Vagina (tissue), 2 donors: Measurements from ENCODE around the gene VILL. TPM values are rescaled to one million over a fixed set of nuclear protein-coding genes. Genes with fewer than 3 reads are reported as not detected.

ENCODE experiments used
- DNase-seq, 2 donors: peaks; one replicate each; pipeline ENCODE4 v3.0.0-alpha.2; 2017; ENCODE audit errors: extremely low spot score in 2 of 2
- H3K27ac ChIP-seq: fragments of 200-600 bp; sonication (generic); one replicate; pipeline ENCODE4 v1.5.1; 2019
- H3K27me3 ChIP-seq: fragments of 200-600 bp; sonication (generic); one replicate; pipeline ENCODE4 v1.5.1; 2019
- H3K36me3 ChIP-seq, 2 donors: fragments of 200-600 bp; sonication (generic); one replicate each; pipeline ENCODE4 v1.5.1; 2017 to 2019
- H3K4me1 ChIP-seq: fragments of 200-600 bp; sonication (generic); one replicate; pipeline ENCODE4 v1.5.1; 2019
- H3K4me3 ChIP-seq, 2 donors: fragments of 200-600 bp; sonication (generic); 1 replicate in 1 of 2; 2 replicates in 1 of 2; pipeline ENCODE4 v1.5.1; 2016 to 2019
- H3K9me3 ChIP-seq: fragments of 200-600 bp; sonication (generic); one replicate; pipeline ENCODE4 v1.5.1; 2019
- POLR2A ChIP-seq, 2 donors: fragments of 450-650 bp; IDR thresholded peaks; one replicate each; pipeline ENCODE4 v1.6.1; 2017; ENCODE audit warnings: antibody characterized with exemption in 2 of 2, mild to moderate bottlenecking in 2 of 2, moderate library complexity in 2 of 2
- POLR2AphosphoS5 ChIP-seq, 2 donors: sonication (generic); formaldehyde crosslinking; IDR thresholded peaks; one replicate each; pipeline ENCODE4 v1.9.0; 2017; ENCODE audit warnings: antibody characterized with exemption in 2 of 2, mild to moderate bottlenecking in 2 of 2, low read depth in 1 of 2; ENCODE audit not compliant: insufficient read depth in 1 of 2
- intact Hi-C: fragments of 100-400 bp; cut with DNase I; formaldehyde crosslinking; loops from one replicate; pipeline ENCODE4 v1.15.1; 2023
- total RNA-seq: library from RNA; depleted of rRNA; stranded (reverse); fragments of >200 nt; gene quantifications from one replicate; pipeline ENCODE4 v1.2.3, GENCODE V29; 2016
- TF ChIP-seq, protein P1 (sequence below), 3 experiments: fragments of 450-650 bp in 2 of 3; fragments of 200-600 bp in 1 of 3; sonication (generic) in 1 of 3; IDR thresholded peaks; one replicate each; pipeline ENCODE4 v1.5.1; 2017 to 2019; ENCODE audit warnings: antibody characterized with exemption in 3 of 3, mild to moderate bottlenecking in 2 of 3, moderate library complexity in 2 of 3

The VILL gene
- total RNA-seq, 1 donor from 2014 or later, result 7.9 TPM

DNA sequence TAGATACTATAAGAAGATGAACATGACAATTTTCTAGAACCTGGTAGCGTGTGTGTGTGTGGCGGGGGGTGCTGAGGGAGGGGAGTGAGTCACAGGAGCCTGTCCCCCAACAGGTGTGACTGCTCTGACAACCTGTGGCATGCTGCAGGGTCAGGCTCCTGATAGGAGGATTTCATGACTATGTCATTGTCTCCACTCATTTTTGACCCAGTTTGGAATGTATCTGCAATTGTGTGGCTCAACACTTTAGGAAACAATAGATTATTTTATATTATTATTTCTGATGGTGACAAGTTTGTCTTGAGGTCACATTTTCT, 9.3 kb upstream of the VILL start:
- Histone ChIP-seq H3K27me3 (no peaks in the 10 kb centered on the region), H3K9me3 (no peaks in the 10 kb centered on the region), H3K4me3 (no peak overlapping the region), H3K27ac (no peak overlapping the region), H3K36me3 (peaks cover 0 to 36% of the 10 kb centered on the region in 2 donors), H3K4me1 (no peaks in the 10 kb centered on the region)
- TF ChIP-seq POLR2AphosphoS5 (IDR thresholded peaks at IDR 0.05; ENCODE audit: insufficient read depth in 1 of 2, low read depth in 1 of 2) (no peak), POLR2A (IDR thresholded peaks at IDR 0.05) (no peak)
- TF ChIP-seq, protein P1, sequence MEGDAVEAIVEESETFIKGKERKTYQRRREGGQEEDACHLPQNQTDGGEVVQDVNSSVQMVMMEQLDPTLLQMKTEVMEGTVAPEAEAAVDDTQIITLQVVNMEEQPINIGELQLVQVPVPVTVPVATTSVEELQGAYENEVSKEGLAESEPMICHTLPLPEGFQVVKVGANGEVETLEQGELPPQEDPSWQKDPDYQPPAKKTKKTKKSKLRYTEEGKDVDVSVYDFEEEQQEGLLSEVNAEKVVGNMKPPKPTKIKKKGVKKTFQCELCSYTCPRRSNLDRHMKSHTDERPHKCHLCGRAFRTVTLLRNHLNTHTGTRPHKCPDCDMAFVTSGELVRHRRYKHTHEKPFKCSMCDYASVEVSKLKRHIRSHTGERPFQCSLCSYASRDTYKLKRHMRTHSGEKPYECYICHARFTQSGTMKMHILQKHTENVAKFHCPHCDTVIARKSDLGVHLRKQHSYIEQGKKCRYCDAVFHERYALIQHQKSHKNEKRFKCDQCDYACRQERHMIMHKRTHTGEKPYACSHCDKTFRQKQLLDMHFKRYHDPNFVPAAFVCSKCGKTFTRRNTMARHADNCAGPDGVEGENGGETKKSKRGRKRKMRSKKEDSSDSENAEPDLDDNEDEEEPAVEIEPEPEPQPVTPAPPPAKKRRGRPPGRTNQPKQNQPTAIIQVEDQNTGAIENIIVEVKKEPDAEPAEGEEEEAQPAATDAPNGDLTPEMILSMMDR (IDR thresholded peaks at IDR 0.05), result no peak
- DNase-seq, result no peak
- intact Hi-C loops, result no loop called here

DNA sequence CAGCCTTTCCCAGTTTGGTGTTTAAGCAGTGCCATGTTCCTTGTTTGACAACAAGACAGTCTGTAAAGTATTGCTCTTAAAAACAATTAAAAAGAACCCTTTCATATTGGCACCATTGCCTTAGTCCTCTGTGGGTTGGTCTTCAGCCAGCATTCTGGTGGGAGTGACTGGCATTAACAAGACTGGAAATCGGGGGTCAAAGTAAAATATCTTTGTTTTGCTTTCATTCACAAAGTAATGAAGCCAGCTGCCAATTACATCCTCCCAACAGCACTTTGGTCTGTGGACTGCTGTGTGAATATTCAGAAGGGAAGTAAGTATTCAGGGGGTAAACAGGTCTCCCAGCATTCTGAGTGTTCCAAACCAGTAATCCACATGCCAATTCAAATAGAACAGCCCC, 8.3 kb upstream of the VILL start:
- H3K9me3 ChIP-seq, result no peaks in the 10 kb centered on the region
- H3K4me3 ChIP-seq, result no peak overlapping the region
- intact Hi-C loops, result no loop called here
- H3K27me3 ChIP-seq, result no peaks in the 10 kb centered on the region
- H3K27ac ChIP-seq, result no peak overlapping the region
- H3K4me1 ChIP-seq, result no peaks in the 10 kb centered on the region
- TF ChIP-seq POLR2AphosphoS5 (IDR thresholded peaks at IDR 0.05; ENCODE audit: insufficient read depth in 1 of 2, low read depth in 1 of 2) (no peak), POLR2A (IDR thresholded peaks at IDR 0.05) (no peak)
- TF ChIP-seq, protein P1 (IDR thresholded peaks at IDR 0.05), result no peak
- H3K36me3 ChIP-seq, result peaks cover 0 to 26% of the 10 kb centered on the region in 2 donors
- DNase-seq, result no peak

DNA sequence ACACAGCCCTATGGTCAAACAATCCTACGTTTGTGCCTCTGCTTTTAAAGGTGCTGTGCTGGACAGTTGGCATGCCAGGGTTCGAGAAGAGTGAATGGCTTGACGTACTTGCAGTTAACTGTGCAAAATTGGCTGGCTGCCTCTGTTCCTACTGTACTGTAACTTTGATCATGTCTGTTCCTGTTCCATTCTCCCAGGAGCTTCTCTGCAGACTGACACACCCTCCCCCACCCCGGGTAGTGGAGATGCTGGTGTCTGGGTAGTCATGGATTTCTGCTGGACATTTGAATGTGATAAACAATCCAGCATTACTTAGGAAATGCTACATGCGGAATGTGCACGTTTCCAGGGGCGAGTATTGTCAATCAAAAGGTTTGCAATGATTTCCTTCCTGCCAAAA, 6.5 kb upstream of the VILL start:
- Histone ChIP-seq H3K4me1 (no peaks in the 10 kb centered on the region), H3K4me3 (no peak overlapping the region), H3K9me3 (no peaks in the 10 kb centered on the region), H3K27ac (no peak overlapping the region), H3K36me3 (peaks cover 0 to 26% of the 10 kb centered on the region in 2 donors), H3K27me3 (no peaks in the 10 kb centered on the region)
- intact Hi-C loops, result no loop called here
- DNase-seq, result no peak
- TF ChIP-seq, protein P1 (IDR thresholded peaks at IDR 0.05), result no peak
- TF ChIP-seq POLR2AphosphoS5 (IDR thresholded peaks at IDR 0.05; ENCODE audit: insufficient read depth in 1 of 2, low read depth in 1 of 2), result no peak
- no peak for TF ChIP-seq POLR2A (IDR thresholded peaks at IDR 0.05)

DNA sequence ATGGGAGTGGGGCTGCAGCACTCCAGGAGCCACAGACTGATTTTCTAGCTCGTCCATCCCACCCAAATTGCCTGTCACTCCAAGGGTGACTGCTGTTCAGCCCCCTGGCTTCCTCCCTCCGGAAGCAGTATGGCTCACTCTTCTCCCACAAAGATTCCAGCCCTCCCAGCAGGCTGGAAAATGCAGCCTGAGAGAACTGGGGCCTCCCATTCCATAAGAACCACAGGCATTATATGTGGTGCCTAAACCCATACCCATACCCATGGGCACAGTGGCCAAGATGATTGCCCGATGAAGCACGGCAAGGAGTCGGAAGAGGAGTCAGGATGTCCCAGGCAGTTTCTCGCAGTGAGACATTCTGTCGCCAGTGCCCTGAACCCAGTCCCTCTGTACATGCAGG, 6.0 kb upstream of the VILL start:
- Histone ChIP-seq H3K4me3 (no peak overlapping the region), H3K27me3 (no peaks in the 10 kb centered on the region), H3K4me1 (no peaks in the 10 kb centered on the region), H3K27ac (no peak overlapping the region), H3K36me3 (peaks cover 0 to 26% of the 10 kb centered on the region in 2 donors), H3K9me3 (no peaks in the 10 kb centered on the region)
- no peak for TF ChIP-seq POLR2A (IDR thresholded peaks at IDR 0.05)
- no peak for TF ChIP-seq POLR2AphosphoS5 (IDR thresholded peaks at IDR 0.05; ENCODE audit: insufficient read depth in 1 of 2, low read depth in 1 of 2)
- TF ChIP-seq, protein P1 (IDR thresholded peaks at IDR 0.05), result no peak
- no peak for DNase-seq
- intact Hi-C loops, result no loop called here

DNA sequence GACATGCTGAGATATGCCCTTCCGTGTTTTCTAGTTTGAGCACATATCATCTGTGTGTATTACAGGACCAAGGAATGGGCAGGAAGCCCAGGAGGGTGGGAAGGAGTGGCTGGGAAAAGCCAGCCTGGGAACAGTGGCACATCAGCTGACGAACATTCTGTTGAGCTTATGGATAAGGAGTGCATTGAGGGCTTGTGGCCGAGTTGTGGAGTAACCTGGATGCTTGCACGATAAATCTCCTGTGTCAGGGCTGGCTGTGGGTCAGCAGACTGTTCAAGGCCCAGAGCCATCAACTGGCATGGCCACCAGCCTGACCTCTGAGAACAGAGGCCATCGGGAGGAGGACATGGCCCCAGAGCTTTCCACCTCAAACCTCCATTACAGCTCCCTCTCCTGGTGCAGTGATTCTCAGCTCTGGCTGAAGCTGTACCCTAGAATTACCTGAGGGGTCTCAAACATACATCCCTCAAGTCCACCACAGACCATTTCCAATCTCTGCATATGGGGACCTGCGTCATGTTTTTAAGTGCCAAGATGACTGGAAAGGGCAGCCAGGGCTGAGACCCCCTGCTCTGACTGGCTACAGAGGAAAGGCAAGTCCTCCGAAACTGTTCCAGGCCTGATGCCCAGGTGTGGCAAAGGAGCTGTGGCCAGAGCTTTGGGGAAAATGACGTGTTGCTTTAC, 4.8 kb upstream of the VILL start:
- intact Hi-C loops, result no loop called here
- no peak overlapping the region for H3K27ac ChIP-seq
- H3K36me3 ChIP-seq, result peaks cover 0 to 17% of the 10 kb centered on the region in 2 donors
- no peaks in the 10 kb centered on the region for H3K27me3 ChIP-seq
- no peak for DNase-seq
- H3K4me3 ChIP-seq, result no peak overlapping the region
- no peaks in the 10 kb centered on the region for H3K9me3 ChIP-seq
- no peaks in the 10 kb centered on the region for H3K4me1 ChIP-seq
- no peak for TF ChIP-seq POLR2AphosphoS5 (IDR thresholded peaks at IDR 0.05; ENCODE audit: insufficient read depth in 1 of 2, low read depth in 1 of 2)
- TF ChIP-seq, protein P1 (IDR thresholded peaks at IDR 0.05), result no peak
- no peak for TF ChIP-seq POLR2A (IDR thresholded peaks at IDR 0.05)
